Psoas muscle (tissue), 8 donors: ENCODE measurements around the gene KCNT2. TPM values are rescaled to one million over a fixed set of nuclear protein-coding genes. Genes with fewer than 3 reads are reported as not detected.

ENCODE experiments used
- ATAC-seq, 4 donors: fragments of 200-7000 bp; cut with Tn5 transposase; one replicate each; pipeline ENCODE4 v1.9.1; 2020; ENCODE audit warnings: moderate library complexity in 3 of 4, mild to moderate bottlenecking in 2 of 4
- DNase-seq, 2 donors: peaks; one replicate each; pipeline ENCODE4 v3.0.0-alpha.2; 2020
- H3K27ac ChIP-seq: fragments of 200-600 bp; one replicate; pipeline ENCODE4 v1.8.0; 2022
- H3K27me3 ChIP-seq, 3 donors: fragments of 200-600 bp in 1 of 3; one replicate each; pipeline versions ENCODE4 v1.6.1 to v1.8.0; 2013 to 2022; ENCODE audit warnings: low read length in 2 of 3, mild to moderate bottlenecking in 2 of 3, moderate library complexity in 1 of 3; ENCODE audit not compliant: insufficient read depth in 3 of 3
- H3K36me3 ChIP-seq, 2 donors: fragments of 200-600 bp in 1 of 2; one replicate each; pipeline versions ENCODE4 v1.6.1 to v1.8.0; 2013 to 2022; ENCODE audit warnings: low read depth in 1 of 2, mild to moderate bottlenecking in 1 of 2, moderate library complexity in 1 of 2; ENCODE audit not compliant: insufficient read depth in 1 of 2
- H3K4me1 ChIP-seq: fragments of 200-600 bp; one replicate; pipeline ENCODE4 v1.8.0; 2022
- H3K4me3 ChIP-seq: fragments of 200-600 bp; one replicate; pipeline ENCODE4 v1.8.0; 2022; ENCODE audit warnings: mild to moderate bottlenecking
- H3K9me3 ChIP-seq: fragments of 200-600 bp; one replicate; pipeline ENCODE4 v1.8.0; 2022
- CTCF ChIP-seq: fragments of 200-600 bp; IDR thresholded peaks from one replicate; pipeline ENCODE4 v1.8.0; 2022; ENCODE audit warnings: antibody characterized with exemption
- WGBS, 3 donors: extraction: QIAGEN DNeasy Blood & Tissue Kit; methylation state at CpG; one replicate each; pipeline versions ENCODE4 v1.1.6 to v1.1.7; 2013; 5-methylcytosine and 5-hydroxymethylcytosine counted together
- intact Hi-C, 2 donors: fragments of 100-400 bp; cut with DNase I; formaldehyde crosslinking; loops; one replicate each; pipeline versions ENCODE4 v1.11.0 to v1.14.2; 2022
- polyA plus RNA-seq, 3 donors: library from polyadenylated mRNA; stranded (reverse); fragments of 200-250 nt; gene quantifications; one replicate each; pipeline ENCODE4 v1.2.3, GENCODE V29; 2013
- total RNA-seq, 4 donors: library from RNA; stranded (reverse); fragmentation: NEBNext Ultra II Directional in 2 of 4; extraction: Animal tissue kit (Norgen Biotek cat#: 25700) in 2 of 4; gene quantifications; one replicate each; pipeline versions ENCODE4 v1.2.1 to v1.2.4, GENCODE V29; 2021 to 2023
- donor health status: healthy with polysubstance abuse.
- donor health status: DM: no; HTN: no; CAD: no; lungs with moderate emphysema.
- donor health status: Bipolar disorder and iron deficiency.
- donor health status: healthy.
- donor health status: DM: yes; HTN: yes; CAD: no.
- donor health status: DM: no; HTN: no; CAD: no.
- donor health status: DM: no; HTN: no; CAD: no.
- donor health status: DM: yes; HTN: yes; CAD: no.

The KCNT2 gene
- total and polyA plus RNA-seq, 7 donors = 0.04 to 1.2 (median 0.12) TPM

- no peaks in the 10 kb centered on the region for H3K27me3 ChIP-seq
- no peaks in the 10 kb centered on the region for H3K36me3 ChIP-seq
- H3K27ac ChIP-seq = no peak overlapping the region
- TF ChIP-seq CTCF = no peak
- no peaks in the 10 kb centered on the region for H3K4me1 ChIP-seq
- WGBS, 3 donors = 88 to 96% (median 93%) methylated on average over 2 of the region's 2 CpGs
- ATAC-seq = no peak
- no peak overlapping the region for H3K4me3 ChIP-seq
- DNase-seq = no peak
- no peaks in the 10 kb centered on the region for H3K9me3 ChIP-seq
- intact Hi-C loops = loop anchor here in 1 of 2 donors (10.0 kb wide), 1 partner anchor 346 kb away; no protein-coding TSS in a partner anchor
Measured at GRCh38 chr1:196319301-196319700, 288.9 kb downstream of the KCNT2 start.

GRCh38 chr1:196317535-196318522, 290.4 kb downstream of the KCNT2 start:
- Histone ChIP-seq H3K4me1 (no peaks in the 10 kb centered on the region), H3K27me3 (no peaks in the 10 kb centered on the region), H3K36me3 (no peaks in the 10 kb centered on the region), H3K27ac (no peak overlapping the region), H3K4me3 (no peak overlapping the region), H3K9me3 (no peaks in the 10 kb centered on the region)
- no peak for ATAC-seq
- intact Hi-C loops = loop anchor here in 1 of 2 donors (10.0 kb wide), 1 partner anchor 347 kb away; no protein-coding TSS in a partner anchor
- 81 to 86% (median 83%) methylated on average over 8 of the region's 8 CpGs for WGBS, 3 donors
- no peak for TF ChIP-seq CTCF
- DNase-seq = no peak

GRCh38 chr1:196312739-196313138, 295.5 kb downstream of the KCNT2 start:
- no peak for DNase-seq
- no peaks in the 10 kb centered on the region for H3K4me1 ChIP-seq
- H3K27me3 ChIP-seq = no peaks in the 10 kb centered on the region
- WGBS, 3 donors = 94 to 95% (median 94%) methylated on average over 1 of the region's 1 CpG
- H3K27ac ChIP-seq = no peak overlapping the region
- no peaks in the 10 kb centered on the region for H3K9me3 ChIP-seq
- intact Hi-C loops = loop anchor here in 1 of 2 donors (10.0 kb wide), 1 partner anchor 352 kb away; no protein-coding TSS in a partner anchor
- H3K4me3 ChIP-seq = no peak overlapping the region
- no peak for TF ChIP-seq CTCF
- no peak for ATAC-seq
- no peaks in the 10 kb centered on the region for H3K36me3 ChIP-seq

GRCh38 chr1:196309386-196309785, 298.9 kb downstream of the KCNT2 start:
- 71 to 86% (median 81%) methylated on average over 1 of the region's 1 CpG for WGBS, 3 donors
- Histone ChIP-seq H3K27me3 (no peaks in the 10 kb centered on the region), H3K36me3 (no peaks in the 10 kb centered on the region), H3K4me3 (no peak overlapping the region), H3K4me1 (no peaks in the 10 kb centered on the region), H3K27ac (no peak overlapping the region), H3K9me3 (no peaks in the 10 kb centered on the region)
- no peak for TF ChIP-seq CTCF
- ATAC-seq = no peak
- intact Hi-C loops = no loop called here
- DNase-seq = no peak
